H1 (cell line): Measurements from ENCODE around the gene KRT5.

Source experiments
- BACH1 ChIP-seq: IDR thresholded peaks from 2 replicates; pipeline ENCODE4 v1.6.1; 2012; ENCODE audit warnings: low read length, improper control_type of control experiment
- CEBPB ChIP-seq: IDR thresholded peaks from 2 replicates; pipeline ENCODE4 v1.6.1; 2012; ENCODE audit warnings: low read depth, low read length
- CHD7 ChIP-seq: fragments of 300-600 bp; sonication (generic); IDR thresholded peaks from 2 replicates; pipeline ENCODE4 v1.7.1; 2012; ENCODE audit warnings: low read length, moderate library complexity, mild to moderate bottlenecking, inconsistent platforms; ENCODE audit not compliant: insufficient replicate concordance
- CREB1 ChIP-seq: IDR thresholded peaks from 2 replicates; pipeline ENCODE4 v1.6.1; 2012; ENCODE audit warnings: inconsistent platforms
- CTCF ChIP-seq, 3 experiments: IDR thresholded peaks; 1 replicate in 2 of 3; 2 replicates in 1 of 3; pipeline versions ENCODE4 v1.5.1 to v1.6.1; 2011; ENCODE audit warnings: low read length in 3 of 3, mild to moderate bottlenecking in 3 of 3, inconsistent platforms in 2 of 3, low read depth in 1 of 3, moderate library complexity in 1 of 3; ENCODE audit not compliant: insufficient read depth in 1 of 3; ENCODE audit errors: control extremely low read depth in 1 of 3
- EP300 ChIP-seq, 2 experiments: IDR thresholded peaks; 1 replicate in 1 of 2; 2 replicates in 1 of 2; pipeline ENCODE4 v1.6.1; 2011 to 2012; ENCODE audit warnings: low read depth in 2 of 2, low read length in 2 of 2, mild to moderate bottlenecking in 2 of 2, borderline replicate concordance in 1 of 2, inconsistent platforms in 1 of 2, moderate library complexity in 1 of 2
- FOSL1 ChIP-seq: IDR thresholded peaks from 2 replicates; pipeline ENCODE4 v1.6.1; 2011; ENCODE audit warnings: mild to moderate bottlenecking, low read depth, low read length, moderate library complexity; ENCODE audit not compliant: insufficient read depth
- MAFK ChIP-seq: IDR thresholded peaks from 2 replicates; pipeline ENCODE4 v1.6.1; 2012; ENCODE audit warnings: low read depth, mild to moderate bottlenecking, improper control_type of control experiment, low read length
- MAX ChIP-seq: IDR thresholded peaks from 2 replicates; pipeline ENCODE4 v1.6.1; 2012; ENCODE audit warnings: inconsistent platforms
- RFX5 ChIP-seq: IDR thresholded peaks from 2 replicates; pipeline ENCODE4 v1.6.1; 2011; ENCODE audit warnings: low read depth, low read length, improper control_type of control experiment, borderline replicate concordance
- RXRA ChIP-seq: IDR thresholded peaks from 2 replicates; pipeline ENCODE4 v1.6.1; 2011; ENCODE audit warnings: low read depth, mild to moderate bottlenecking, low read length, moderate library complexity; ENCODE audit not compliant: insufficient read depth
- SAP30 ChIP-seq: fragments of 300-600 bp; sonication (generic); IDR thresholded peaks from 2 replicates; pipeline ENCODE4 v1.7.1; 2012; ENCODE audit warnings: low read length, moderate library complexity, mild to moderate bottlenecking, inconsistent platforms; ENCODE audit not compliant: insufficient read depth, insufficient replicate concordance
- TAF1 ChIP-seq: IDR thresholded peaks from 2 replicates; pipeline ENCODE4 v1.6.1; 2011; ENCODE audit warnings: mild to moderate bottlenecking, low read depth, low read length
- ZNF274 ChIP-seq: IDR thresholded peaks from 2 replicates; pipeline ENCODE4 v1.7.0; 2012; ENCODE audit warnings: low read length, borderline replicate concordance; ENCODE audit errors: extremely low read depth

- TF ChIP-seq CTCF (IDR thresholded peaks at IDR 0.05; ENCODE audit: control extremely low read depth in 1 of 3, insufficient read depth in 1 of 3, low read depth in 1 of 3, low read length in 3 of 3) = no peak
- no peak for TF ChIP-seq SAP30
- TF ChIP-seq BACH1 = no peak
- TF ChIP-seq RXRA = no peak
- no peak for TF ChIP-seq CHD7
- TF ChIP-seq CREB1 = no peak
- TF ChIP-seq EP300 (IDR thresholded peaks at IDR 0.05; ENCODE audit: borderline replicate concordance in 1 of 2, low read depth in 2 of 2, low read length in 2 of 2) = no peak
- no peak for TF ChIP-seq MAX
- TF ChIP-seq FOSL1 = no peak
- no peak for TF ChIP-seq MAFK
- TF ChIP-seq RFX5 = no peak
- TF ChIP-seq TAF1 = no peak
- no peak for TF ChIP-seq ZNF274
- no peak for TF ChIP-seq CEBPB
Observed at GRCh38 chr12:52498946-52499345, 21.2 kb downstream of the KRT5 start.
